ENCODE results near the gene GLCCI1.
"Not testable (repeated sequence)": the region's sequence is repeated elsewhere in the genome, so short reads cannot be mapped to it uniquely, and the experiment has no call there.

DNA sequence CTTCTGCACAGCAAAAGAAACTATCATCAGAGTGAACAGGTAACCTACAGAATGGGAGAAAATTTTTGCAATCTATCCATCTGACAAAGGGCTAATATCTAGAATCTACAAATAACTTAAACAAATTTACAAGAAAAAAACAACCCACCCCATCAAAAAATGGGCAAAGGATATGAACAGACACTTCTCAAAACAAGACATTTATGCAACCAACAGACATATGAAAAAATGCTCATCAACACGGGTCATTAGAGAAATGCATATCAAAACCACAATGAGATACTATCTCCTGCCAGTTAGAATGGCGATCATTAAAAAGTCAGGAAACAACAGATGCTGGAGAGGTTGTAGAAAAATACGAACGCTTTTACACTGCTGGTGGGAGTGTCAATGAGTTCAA, 132.7 kb downstream of the GLCCI1 start:
- TF ChIP-seq CTCF, POLR2A (IDR thresholded peaks at IDR 0.05): not testable (repeated sequence)

All from lower leg skin (tissue), 3 donors.